Thoracic aorta (tissue), 2 donors: ENCODE data around the gene ATXN7L1. TPM values are rescaled to one million over a fixed set of nuclear protein-coding genes. Genes with fewer than 3 reads are reported as not detected.

Experiments
- ATAC-seq: fragments of 150-250 bp; one replicate; pipeline ENCODE4 v1.8.0; 2017; ENCODE audit warnings: low read depth; ENCODE audit not compliant: insufficient number of reproducible peaks, low FRiP score
- DNase-seq: peaks from one replicate; pipeline ENCODE4 v3.0.0-alpha.2; 2020; ENCODE audit warnings: low spot score
- H3K27ac ChIP-seq, 2 donors: fragments of 200-600 bp; sonication (generic); 1 replicate in 1 of 2; 2 replicates in 1 of 2; pipeline ENCODE4 v1.5.1; 2016; ENCODE audit warnings: mild to moderate bottlenecking in 2 of 2, moderate library complexity in 2 of 2
- H3K27me3 ChIP-seq: fragments of 200-600 bp; sonication (generic); replicated peaks from 2 replicates; pipeline ENCODE4 v1.6.0; 2016; ENCODE audit warnings: mild to moderate bottlenecking; ENCODE audit not compliant: insufficient read depth
- H3K36me3 ChIP-seq: fragments of 200-600 bp; sonication (generic); one replicate; pipeline ENCODE4 v1.5.1; 2016
- H3K4me1 ChIP-seq, 2 donors: fragments of 200-600 bp; sonication (generic); 1 replicate in 1 of 2; 2 replicates in 1 of 2; pipeline versions ENCODE4 v1.5.1 to v1.6.0; 2016; ENCODE audit warnings: low read depth in 2 of 2, mild to moderate bottlenecking in 1 of 2; ENCODE audit not compliant: control insufficient read depth in 1 of 2
- H3K4me3 ChIP-seq: fragments of 200-600 bp; sonication (generic); 2 replicates; pipeline ENCODE4 v1.5.1; 2016; ENCODE audit warnings: mild to moderate bottlenecking
- H3K9me3 ChIP-seq: fragments of 200-600 bp; sonication (generic); 2 replicates; pipeline ENCODE4 v1.5.1; 2016
- CTCF ChIP-seq: fragments of 200-600 bp; sonication (generic); IDR thresholded peaks from one replicate; pipeline ENCODE4 v1.5.1; 2019; ENCODE audit warnings: antibody characterized with exemption
- total RNA-seq, 2 donors: library from RNA; depleted of rRNA; stranded (reverse); fragments of >200 nt; gene quantifications; one replicate each; pipeline versions ENCODE4 v1.1.0 to v1.2.3, GENCODE V29; 2016

Gene ATXN7L1
- total RNA-seq, 2 donors from 2014 or later: 11.6 to 13.4 TPM

- DNase-seq (no peak), ATAC-seq (no peak)
- Histone ChIP-seq H3K4me1 (no peaks in the 10 kb centered on the region), H3K27me3 (no peaks in the 10 kb centered on the region), H3K27ac (no peak overlapping the region), H3K4me3 (no peak overlapping the region), H3K36me3 (peaks cover 19% of the 10 kb centered on the region), H3K9me3 (no peaks in the 10 kb centered on the region)
- TF ChIP-seq CTCF: no peak
Measured at GRCh38 chr7:105638334-105638733, 238.1 kb downstream of the ATXN7L1 start.

GRCh38 chr7:105637755-105638154 lies 238.6 kb downstream of the ATXN7L1 start:
- Histone ChIP-seq H3K4me1 (no peaks in the 10 kb centered on the region), H3K36me3 (peaks cover 19% of the 10 kb centered on the region), H3K27ac (no peak overlapping the region), H3K9me3 (no peaks in the 10 kb centered on the region), H3K27me3 (no peaks in the 10 kb centered on the region), H3K4me3 (no peak overlapping the region)
- DNase-seq (no peak), ATAC-seq (no peak)
- no peak for TF ChIP-seq CTCF

- no peaks in the 10 kb centered on the region for H3K9me3 ChIP-seq
- no peak overlapping the region for H3K4me3 ChIP-seq
- no peak for DNase-seq
- peaks cover 19% of the 10 kb centered on the region for H3K36me3 ChIP-seq
- H3K27ac ChIP-seq: no peak overlapping the region
- H3K4me1 ChIP-seq: no peaks in the 10 kb centered on the region
- no peak for TF ChIP-seq CTCF
- no peak for ATAC-seq
- no peaks in the 10 kb centered on the region for H3K27me3 ChIP-seq
Measured at GRCh38 chr7:105636982-105637381, 239.4 kb downstream of the ATXN7L1 start.

- TF ChIP-seq CTCF: no peak
- H3K4me1 ChIP-seq: no peaks in the 10 kb centered on the region
- no peak overlapping the region for H3K4me3 ChIP-seq
- H3K27me3 ChIP-seq: no peaks in the 10 kb centered on the region
- no peak overlapping the region for H3K27ac ChIP-seq
- H3K36me3 ChIP-seq: peaks cover 19% of the 10 kb centered on the region
- no peaks in the 10 kb centered on the region for H3K9me3 ChIP-seq
- DNase-seq (no peak), ATAC-seq (no peak)
Measured at GRCh38 chr7:105635197-105635596, 241.2 kb downstream of the ATXN7L1 start.

- ATAC-seq (no peak), DNase-seq (no peak)
- H3K27me3 ChIP-seq: no peaks in the 10 kb centered on the region
- H3K36me3 ChIP-seq: peaks cover 8% of the 10 kb centered on the region
- no peak overlapping the region for H3K4me3 ChIP-seq
- H3K4me1 ChIP-seq: no peaks in the 10 kb centered on the region
- no peak overlapping the region for H3K27ac ChIP-seq
- H3K9me3 ChIP-seq: no peaks in the 10 kb centered on the region
- TF ChIP-seq CTCF: no peak
Measured at GRCh38 chr7:105625986-105626385, 250.4 kb downstream of the ATXN7L1 start.
